Ecto neural progenitor cell (in vitro differentiated cells): ENCODE results near the gene POLR2L.

Experiments
- DNase-seq: peaks from one replicate; pipeline ENCODE4 v3.0.0-alpha.2; 2018; ENCODE audit warnings: low spot score

POLR2L gene

DNA sequence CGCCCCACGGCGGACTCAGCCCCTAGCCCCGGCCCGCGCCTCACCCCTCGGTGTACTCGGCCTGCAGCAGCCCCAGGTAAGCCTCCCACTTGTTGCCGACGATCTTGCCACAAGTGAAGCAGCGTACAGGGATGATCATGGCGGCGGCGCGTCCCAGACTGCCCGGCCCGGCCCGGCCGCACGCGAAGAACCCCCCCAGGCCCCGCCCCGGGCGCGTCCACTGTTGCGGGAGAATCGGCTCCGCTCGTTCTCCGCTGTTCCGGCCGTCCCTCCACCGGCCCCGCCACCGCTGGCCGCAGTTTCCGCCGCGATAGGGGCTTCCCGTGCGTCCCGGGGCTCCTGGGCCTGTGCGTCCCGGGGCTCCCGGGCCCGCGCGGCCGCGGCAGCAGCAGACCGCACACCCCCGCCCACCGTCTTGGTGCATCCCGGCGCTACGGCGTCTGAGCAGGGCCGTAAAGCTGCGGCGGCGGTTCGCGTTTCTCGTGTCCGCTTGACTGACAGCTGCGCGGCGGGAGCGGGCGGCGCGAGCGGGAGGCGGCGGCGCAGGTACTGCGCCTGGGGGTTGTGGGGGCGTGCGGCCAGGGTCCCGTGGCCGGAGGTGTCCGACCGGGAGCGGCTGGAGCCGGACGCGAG is at the start of gene POLR2L, which contains the start of gene TSPAN4:
TSS of gene POLR2L (minus strand) at position 160 of the 633 bp plus-strand sequence. CDS start at position 139, 21 bp downstream.
TSS of gene TSPAN4 (plus strand) at position 483 of the 633 bp plus-strand sequence. CDS start 7,453 bp downstream, outside the sequence.
- DNase-seq = peak; percentile 96

DNA sequence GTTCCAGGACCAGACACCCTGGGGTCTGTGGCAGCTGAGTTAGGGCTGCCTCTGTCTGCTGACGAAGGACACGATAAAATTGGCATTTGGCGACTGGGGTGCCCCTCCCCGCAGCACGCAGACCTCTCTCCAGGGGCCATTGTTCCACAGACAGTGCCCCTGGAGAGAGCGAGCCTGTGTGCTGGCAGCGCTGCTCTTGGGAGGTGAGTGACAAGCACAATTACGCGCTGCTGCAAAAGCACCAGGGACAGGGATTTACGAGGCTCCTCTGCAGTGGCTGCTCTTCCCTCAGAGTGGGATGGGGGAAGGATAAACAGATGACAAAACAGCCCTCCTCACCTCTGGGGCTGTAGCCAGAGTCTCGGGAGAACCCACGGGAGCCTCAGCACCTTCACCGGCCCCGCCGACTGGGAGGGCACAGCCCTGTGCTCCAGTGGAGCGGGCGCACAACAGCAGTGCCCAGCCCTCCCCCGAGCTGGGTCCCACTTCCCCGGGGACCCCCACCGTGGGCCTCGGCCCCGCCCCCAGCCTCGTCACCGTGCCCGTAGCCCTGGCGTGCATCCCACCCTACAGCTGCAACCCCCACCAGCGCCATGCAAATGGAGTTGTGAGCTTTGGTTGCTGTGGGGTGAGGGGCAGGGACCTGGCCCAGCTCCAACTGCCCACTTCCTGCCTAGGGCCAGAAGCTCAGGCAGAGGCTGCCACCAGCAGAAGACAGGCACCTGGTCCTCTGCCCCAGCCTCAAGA is 48.6 kb upstream of the POLR2L start:
- no peak for DNase-seq

DNA sequence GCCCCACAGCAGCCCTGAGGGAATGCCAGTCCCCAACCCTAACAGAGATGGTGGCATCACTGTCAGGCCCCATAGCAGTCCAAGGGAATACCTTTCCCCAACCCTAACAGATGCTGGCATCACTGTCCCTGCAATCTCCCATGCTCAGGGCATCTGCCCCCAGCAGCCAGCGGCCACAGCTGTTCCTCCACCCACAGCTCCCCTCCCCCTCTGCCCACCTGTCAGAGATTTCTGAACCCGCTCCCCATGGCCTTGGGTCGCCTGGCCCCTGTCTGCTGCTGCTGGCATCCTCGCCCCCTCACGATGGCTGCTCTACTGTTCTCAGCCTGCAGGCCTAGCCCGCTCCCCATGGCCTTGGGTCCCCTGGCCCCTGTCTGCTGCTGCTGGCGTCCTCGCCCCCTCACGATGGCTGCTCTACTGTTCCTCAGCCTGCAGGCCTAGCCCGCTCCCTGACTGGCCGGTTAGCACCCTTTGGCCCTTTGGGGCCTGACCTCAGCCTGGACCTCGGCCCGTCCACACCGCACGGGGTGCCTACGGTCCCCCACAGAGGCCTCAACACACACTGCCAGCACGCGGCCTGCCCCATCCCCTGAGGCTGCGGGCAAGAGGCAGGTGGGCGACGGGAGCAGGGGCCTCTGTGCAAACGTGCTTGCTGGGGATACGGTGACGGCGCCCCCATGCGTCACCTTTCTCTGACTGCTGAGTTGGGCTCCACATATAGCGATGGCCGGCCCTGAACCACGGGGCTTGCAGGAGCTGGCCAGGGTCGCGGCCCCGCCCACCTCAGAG is 47.6 kb upstream of the POLR2L start:
- no peak for DNase-seq

DNA sequence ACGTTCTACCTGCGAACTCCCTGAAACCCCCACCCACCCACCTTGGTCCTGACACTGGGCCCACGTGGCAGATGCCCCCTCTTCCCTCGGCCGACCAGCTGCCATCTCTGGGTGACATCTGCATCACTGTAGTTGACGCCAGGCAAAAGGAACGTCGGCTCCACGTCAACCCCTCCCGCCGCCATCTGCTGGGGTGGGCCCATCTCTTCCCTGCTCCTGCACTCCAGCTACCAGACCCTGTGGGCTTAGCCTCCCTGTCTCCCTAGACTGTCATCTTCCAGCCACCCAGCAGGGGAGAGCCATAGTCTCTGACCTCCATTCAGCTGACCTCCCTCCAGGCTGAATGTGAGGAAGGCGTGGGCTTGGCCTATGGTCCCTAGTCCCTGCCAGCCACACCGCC is 46.9 kb upstream of the POLR2L start:
- no peak for DNase-seq

DNA sequence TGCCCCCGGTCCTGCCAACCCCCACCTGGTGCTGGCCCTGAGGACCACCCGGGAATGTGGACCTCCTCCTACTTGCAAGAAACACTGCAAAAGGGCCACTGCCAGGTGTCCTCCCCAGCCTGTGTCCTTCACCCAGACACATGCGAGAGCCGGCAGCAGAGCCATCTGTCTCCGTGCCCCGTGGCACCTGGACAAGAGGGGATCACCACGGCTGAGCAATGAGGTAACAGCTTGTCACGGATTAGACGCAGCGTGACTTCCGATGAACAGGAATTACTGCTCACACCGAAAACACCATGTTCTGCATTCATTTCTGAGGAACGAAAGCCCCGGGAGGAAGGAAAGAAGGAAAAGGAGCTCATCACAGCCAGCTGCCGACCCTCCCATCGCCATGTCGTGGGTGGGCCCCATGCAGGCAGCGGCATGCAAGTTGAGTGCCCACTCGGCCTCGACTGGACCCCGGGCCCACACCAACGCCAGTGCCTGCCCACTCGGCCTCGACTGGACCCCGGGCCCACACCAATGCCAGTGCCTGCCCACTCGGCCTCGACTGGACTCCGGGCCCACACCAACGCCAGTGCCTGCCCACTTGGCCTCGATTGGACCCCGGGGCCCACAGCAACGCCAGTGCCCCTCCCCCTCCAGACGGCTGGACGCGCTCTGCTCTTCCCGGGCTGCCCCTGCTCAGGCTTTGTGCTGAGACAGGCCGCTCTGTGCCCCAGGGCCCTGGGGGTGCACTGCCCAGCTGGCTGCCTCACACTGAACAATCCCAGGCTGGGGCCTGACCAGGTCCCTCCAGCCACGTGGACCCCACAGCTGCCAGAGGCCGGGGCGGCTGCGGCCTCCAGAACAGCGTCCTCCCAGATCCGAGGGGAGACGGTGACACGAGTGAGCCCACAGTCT is 46.2 kb upstream of the POLR2L start:
- no peak for DNase-seq

DNA sequence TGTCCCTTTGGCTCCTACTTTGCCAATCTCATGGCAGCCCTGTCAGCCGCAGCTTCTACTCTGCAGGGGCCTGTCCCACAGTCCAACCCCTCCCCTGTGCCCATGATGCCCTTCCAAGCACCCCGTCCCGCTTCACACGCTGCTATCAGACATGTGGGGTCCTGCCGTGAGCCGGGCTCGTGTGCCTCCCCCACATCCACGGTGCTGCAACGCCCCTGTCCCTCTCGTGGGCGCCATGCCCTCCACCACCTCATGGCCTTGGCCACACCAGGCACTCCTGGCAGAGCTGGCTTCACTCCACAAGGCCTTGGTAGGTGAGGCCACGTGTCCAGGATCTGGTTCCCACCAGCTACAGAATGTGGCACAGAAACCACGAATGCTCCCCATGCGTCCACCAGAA is 45.3 kb upstream of the POLR2L start:
- DNase-seq = no peak

DNA sequence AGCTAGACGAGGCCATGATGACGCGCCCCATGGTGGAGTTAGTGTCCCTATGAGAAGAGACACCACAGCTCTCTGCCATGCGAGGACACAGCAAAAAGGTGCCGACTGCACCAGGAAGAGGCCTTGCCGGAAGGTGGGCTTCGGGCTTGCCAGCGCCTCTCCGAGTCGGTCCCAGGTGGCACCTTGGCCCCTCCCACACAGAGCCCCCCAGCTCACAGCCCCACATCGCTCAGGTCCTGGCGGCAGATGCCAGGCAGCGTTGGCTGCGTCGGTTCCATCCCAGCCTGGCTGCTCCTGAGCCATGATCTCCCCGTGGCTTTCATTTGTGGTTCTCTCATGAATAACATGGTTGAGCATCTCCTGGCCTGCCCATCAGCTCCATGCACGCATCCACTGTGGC is 44.2 kb upstream of the POLR2L start:
- no peak for DNase-seq

DNA sequence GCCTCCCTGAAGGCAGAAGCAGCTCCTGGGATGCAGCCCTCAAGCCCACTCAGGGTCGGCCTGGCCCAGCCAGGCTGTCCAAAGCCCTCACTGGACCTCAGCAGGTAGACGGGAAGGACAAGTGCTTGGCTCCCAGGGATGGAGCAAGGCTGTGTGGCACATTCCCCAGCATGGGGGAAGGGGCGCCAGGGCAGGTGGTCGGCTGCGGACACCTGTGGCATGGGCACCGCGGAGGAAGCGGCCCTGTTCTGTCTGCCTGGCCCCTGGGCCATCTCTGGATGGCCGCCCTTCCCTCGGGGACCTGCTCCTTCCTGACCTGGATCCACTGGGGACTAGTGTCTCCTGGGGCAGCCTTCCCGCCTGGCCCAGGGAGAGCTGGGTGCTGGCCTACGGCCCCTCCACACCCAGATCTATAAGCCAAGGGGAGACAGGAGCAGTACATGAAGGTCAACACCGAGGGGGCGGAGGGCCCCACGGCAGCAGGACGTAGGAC is 42.3 kb upstream of the POLR2L start:
- no peak for DNase-seq

DNA sequence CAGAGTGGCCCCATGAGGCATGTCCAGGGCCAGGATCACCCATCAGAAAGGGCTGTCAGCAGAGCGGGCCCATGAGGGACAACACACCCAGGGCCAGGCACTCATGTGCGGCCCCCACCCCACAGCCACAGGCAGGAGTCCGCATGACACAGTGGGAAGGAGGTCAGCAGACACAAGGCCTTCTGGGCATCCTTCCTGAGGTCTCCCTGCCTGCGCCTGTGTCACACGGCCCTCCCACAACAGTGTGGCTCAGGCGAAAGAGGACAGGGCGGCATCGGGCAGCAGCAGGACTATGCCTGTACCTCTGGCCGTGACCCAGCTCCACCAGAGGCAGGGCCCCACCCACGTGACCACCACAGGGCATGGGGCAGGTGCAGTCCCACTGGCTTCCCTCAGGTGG is 41.2 kb upstream of the POLR2L start:
- DNase-seq = no peak

DNA sequence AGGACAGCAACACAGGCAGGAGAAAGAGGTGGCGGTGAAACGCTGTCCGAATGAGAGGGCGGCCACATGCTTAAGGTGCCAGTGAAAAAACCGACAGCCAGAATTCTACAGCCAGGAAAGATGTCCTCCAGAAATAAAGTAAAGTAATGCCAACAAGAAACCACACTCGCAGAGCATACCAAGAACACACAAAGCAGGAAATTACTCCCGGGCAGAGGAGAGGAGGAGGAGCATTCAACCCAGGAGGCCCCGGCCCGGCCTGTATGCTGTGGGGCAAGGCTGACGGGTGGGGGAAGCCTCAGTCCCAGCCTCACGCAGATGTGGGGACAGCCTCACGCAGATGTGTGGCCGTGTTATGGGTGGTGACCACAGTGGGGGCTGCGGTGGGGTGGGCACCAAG is 40.3 kb upstream of the POLR2L start:
- no peak for DNase-seq

DNA sequence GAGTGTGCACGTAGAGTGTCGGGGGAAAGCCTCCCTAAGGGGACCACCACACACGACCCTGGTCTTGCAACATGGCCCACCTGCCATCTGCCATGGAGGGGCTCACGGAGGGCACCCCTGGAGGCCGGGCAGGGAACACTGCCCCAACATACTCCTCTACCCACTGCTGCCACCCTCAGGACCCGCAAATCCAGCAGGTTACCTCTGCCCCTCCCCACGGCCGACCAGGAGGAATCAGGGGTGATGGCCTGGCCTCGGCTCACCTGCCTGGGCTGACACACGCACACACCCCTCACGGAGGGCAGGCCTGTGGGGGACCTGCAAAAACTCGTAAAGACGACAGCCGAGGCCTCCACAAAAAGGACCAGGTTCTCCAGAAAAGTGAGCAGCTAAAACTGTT is 38.1 kb upstream of the POLR2L start:
- DNase-seq = no peak

DNA sequence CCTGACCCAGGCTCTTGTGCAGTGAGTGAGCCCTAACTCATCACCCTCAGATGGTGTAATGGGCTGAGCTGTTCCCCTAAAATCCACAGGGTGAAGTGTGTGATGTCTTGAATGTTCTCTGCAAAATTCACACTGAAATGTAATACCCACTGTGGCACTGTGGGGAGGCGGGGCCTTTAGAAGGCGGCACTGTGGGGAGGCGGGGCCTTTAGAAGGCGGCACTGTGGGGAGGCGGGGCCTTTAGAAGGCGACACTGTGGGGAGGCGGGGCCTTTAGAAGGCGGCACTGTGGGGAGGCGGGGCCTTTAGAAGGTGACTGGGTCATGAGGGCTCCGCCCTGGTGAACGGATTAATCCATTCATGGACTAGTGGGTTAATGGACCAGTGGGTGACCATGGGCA is 35.2 kb upstream of the POLR2L start:
- DNase-seq = no peak

DNA sequence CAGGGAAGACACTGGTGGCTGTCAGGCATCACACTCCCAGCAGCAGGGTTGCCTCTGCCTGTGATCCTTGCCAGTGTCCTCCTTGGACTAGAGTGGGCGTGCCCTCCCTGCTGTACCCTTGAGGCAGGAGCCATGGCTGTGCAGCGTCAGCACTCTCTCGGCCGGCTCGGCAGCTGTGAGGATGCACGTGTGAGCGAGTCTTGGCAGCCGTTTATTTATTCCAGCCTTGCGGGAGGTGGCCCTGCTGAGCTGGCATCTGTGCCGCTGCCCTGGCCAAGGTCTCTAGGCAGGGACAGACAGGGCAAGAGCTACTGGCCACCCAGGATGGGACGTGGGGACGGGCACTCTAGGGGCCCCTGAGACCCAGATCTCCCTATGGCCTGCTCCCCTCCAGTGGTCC is 34.2 kb upstream of the POLR2L start:
- DNase-seq = no peak

DNA sequence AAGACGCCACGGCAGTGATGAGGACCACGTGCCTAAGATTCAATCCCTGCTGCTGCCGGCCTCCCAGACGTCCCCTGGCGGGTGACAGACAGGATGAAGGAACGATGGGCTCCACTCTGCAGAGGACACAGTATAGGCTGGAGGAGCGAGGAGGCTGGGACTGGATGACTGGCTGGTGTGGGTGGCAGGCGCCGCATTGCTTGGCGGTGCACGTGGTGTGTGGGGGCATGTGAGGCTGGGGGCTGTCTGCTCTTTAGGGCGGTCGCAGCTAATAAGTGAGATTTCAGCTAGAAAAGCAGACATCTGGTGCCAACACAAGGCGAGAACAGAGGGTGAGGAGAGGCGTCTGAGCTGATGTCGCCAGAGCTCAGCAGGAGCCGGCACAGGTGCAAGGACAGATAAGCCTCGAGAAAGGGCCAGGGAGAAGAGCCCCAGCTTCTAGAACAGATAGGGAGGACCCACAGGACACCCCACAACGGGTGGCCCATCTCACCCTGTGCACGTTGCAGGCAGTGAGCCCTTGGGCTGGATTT is 33.5 kb upstream of the POLR2L start:
- DNase-seq = no peak

DNA sequence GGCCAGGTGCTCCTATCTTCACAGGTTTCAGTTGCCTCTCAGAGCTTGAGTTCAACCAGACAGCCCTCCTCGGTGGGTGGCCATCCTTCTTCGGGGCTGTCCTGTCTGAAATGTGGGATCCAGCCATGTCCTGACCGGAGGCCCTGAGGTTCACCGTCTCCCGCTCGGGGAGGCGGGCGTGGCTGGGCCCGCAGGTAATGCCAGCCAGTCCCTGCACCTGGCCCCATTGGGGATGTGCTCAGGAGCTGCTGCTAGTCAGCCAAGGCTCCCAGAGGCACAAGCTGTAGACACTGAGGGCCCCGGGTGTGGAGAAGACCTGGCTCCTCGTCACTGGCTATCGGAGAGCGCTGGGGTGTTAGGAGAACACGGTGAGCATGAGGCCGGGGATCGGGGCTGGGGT is 32.9 kb upstream of the POLR2L start:
- no peak for DNase-seq

DNA sequence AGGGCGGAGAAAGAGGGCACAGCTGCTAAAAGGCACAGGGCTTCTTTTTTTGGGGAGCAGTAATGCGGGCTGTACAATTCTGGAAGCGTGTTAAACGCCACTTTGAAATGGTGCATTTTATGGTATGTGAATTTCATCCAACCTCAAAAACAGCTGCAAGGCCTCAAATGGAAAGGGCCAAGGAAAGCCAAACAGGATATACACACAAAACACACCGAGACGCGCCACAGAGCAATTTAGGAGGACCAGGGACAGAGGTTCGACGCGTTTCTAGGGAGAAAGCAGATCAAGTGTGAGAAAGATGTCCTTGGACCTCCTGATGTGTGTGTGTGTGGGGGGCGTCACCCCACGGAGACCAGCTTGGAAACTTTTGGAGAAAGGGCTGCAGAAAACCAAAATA is 31.4 kb upstream of the POLR2L start:
- no peak for DNase-seq

DNA sequence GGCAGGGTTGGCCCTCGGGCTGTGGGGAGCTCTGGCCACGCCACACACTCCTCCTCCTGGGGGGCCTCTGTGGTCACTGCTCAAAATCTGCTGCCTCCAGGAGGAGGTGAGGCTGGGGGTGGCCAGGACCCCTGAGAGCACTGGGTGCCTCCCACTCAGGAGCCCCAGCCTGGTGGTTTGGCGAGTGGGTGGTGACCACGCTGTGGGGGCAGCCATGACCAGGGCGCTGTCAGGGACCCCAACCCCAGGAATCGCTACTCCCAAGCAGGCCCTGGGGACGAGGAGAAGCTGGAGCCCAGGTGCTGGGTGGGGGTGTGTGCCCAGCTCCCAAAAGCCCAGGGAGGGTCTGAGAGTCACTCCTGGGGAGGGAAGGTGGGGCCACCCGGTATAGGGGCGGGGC is 30.5 kb upstream of the POLR2L start:
- DNase-seq = no peak

DNA sequence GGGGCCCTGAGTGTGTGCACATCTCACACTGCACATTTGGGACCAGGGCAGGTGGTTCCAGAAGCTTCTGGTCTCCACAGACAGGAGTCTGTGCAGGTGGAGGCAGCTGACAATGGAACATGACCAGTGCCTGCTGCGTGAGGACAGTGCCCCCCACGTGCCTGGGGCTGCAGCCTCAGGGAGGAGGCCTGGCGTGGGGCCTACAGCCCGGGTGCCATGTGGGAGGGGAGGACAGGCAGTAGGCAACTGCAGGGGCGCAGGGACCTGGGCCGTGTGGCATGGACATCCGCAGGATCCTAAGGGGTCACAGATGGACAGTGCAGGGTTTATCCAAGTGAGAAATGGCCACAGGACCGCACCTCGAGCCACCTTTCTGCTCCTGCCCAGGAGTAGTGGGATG is 29.1 kb upstream of the POLR2L start:
- DNase-seq = no peak

DNA sequence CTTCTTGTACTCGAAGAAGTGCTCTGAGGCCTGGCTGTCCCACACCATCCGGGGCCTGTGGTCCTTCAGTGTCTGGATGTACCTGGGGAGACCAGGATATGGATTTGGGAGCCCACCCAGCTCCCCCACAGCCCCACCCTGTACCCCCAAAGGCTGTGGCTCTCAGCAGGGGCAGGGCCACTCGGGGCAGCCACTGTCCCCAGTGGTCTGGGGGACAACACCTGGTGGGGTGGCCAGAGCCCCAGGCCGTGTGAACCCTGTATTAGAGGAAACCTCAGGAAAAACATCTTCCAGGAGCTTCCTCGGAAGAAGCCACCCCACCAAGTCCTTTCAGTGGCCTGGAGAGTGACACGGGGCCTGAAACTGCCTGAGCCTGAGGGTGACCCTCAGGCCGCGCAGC is 28.1 kb upstream of the POLR2L start:
- no peak for DNase-seq

DNA sequence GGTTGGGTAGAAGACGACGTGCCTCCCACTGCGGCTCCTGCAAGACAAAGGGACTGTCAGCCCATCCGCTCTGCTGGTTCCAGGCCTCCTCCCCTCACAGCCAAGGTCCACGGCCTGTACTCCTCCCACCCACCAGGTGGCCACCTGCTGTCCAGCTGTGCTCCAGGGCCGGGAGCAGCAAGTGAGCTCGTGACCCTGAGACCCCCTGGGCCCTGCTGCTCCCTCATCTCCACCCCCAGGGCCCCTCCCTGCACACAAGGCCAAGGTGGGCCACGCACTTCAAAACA is 27.7 kb upstream of the POLR2L start:
- no peak for DNase-seq

DNA sequence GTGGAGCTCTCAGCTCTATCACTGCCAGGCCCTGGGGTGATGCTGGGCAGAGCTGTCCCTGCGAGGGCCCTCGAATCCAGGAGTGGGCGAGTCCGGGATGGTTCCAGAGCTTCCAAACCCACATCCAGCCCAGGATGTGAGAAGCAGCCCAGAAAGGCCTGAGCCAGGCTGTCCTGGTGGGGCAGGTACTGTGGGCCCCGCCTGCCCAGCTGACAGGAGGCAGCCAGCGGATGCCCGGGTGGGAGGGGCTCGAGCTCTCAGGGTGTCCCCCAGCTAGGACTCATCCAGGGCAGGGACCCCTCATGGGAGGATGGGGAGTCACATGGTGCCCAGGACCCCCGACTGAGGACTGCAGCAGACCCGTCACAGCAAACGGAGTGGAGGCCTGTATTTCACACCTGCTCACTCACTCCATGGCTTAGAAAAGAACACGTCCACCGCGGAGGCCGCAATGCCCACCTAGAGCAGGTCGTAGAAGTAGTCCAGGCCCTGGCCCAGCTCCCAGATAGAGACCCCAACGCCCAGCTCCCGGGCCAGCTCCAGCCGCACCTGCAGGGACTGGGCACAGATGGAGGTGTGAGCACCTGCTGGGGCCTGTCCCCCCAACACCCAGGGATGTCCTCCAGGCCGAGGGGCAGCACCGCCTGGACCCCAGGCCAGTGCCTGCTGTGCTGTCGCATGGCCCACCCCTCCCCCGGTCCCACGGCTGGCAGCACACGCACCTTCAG is 27.2 kb upstream of the POLR2L start:
- no peak for DNase-seq
